COR-L47 (cell line): ENCODE results near the gene TOMM6.
"Not testable (repeated sequence)": the region's sequence is repeated elsewhere in the genome, so short reads cannot be mapped to it uniquely, and the experiment has no call there.

Source experiments
- DNase-seq: peaks from one replicate; lab custom pipeline; 2025; lab: John Stamatoyannopoulos, UW

Gene TOMM6

GRCh38 chr6:41763470-41763869 lies 24.0 kb upstream of the TOMM6 start:
- peak; percentile 6 for DNase-seq

- not testable (repeated sequence) for DNase-seq
Observed at GRCh38 chr6:41766043-41766664, 21.3 kb upstream of the TOMM6 start.

- no peak for DNase-seq
Observed at GRCh38 chr6:41767112-41767833, 20.2 kb upstream of the TOMM6 start.

DNA sequence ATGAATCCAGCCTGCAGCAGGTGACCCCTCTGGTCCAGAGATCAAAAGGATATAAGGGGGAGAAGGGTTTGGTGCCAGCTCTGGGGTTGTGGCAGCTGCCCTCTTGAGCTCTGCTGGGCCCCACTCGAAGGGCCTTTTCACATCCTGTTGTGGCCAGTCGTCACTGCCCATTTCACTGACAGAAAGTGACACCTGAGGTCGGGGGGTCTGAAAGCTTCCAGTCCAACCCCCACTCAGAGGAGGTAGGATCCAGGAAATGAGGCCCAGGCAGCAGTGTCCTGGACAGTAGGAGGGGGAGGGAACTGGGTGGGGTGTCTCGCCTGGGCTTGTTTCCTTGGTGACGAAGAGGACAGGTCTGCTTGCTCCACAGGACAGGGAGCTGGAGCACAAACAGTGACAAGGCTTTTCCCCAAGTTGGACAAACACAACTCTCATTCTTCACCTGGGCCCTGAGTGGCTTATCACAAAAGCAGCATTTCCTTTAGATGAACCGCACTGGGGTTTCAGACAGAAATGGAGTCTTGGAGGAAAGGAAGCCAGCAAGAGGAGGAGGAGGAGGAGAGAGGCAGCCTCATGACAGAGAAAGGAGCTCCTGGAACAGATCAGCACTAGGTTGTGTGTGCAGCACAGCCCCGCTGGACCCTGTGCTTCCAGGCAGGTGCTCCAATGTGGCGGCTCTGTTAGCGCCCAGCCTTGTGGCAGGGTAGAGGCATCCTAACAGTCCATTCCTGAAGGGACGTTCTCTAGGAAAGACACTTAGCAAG lies 18.8 kb upstream of the TOMM6 start:
- DNase-seq = no peak

DNA sequence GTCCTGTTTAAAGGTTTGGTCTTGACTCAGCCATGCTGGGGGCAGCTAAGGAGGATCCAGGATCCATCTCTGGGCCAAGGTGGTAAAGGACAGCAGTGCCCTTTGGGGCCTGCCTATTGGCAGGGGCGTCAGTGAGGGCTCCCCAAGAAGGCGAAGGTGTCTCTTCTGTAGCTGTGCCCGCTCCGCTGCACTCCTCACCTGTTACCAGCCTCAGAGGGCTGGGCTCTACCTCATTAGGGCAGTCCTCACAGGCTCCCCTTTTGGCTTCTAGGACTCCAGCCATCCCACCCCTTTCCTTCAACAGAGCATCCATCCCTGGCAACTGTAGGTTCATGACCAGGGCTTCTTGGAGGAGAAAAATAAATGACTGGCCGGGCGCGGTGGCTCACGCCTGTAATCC lies 18.1 kb upstream of the TOMM6 start:
- DNase-seq = no peak

- DNase-seq = no peak
Observed at GRCh38 chr6:41770381-41771057, 17.0 kb upstream of the TOMM6 start.

DNA sequence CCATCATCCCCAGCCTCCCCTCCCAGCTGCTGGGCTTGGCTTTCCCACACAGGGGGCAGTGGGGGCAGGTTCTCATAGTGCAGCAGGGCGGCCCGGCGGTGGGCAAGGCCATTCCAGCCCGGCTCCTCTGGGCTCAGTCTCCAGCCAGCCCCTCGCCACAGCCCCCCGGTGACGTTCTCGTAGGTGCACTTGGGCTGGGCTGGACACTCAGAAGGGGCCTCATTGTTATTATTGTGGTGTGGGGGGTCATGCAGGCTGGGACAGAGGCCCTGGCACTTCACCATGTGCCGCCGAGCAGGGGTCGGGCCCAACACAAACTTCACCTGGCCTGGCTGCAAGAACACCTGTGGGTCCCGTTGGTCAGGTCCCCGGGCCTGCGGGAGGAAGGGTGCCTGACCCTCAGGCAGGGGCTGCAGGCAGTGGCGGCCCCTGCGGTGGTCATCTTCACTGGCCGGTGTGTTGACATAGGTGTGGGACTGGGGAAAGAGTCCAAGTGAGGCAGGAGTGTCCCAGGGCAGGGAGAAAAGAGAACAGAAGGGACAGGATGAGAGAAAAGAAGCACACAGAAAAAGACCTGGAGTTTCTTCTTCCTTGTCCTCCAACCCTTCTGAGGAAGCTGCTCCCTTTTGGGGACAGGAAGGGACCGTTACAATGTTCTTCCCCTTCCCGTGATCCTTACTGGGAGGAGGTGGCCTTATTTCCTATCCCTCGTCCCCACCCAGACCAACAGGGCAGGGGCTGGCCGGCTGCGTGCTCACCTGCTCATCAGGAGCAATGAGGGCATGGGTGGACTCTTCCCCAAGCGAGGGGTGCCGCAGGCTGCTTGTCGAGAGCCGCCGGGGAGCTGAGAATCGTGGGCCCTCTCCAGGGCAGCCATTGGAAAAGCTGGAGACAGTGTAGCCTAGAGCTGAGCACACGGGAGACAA lies 16.2 kb upstream of the TOMM6 start:
- no peak for DNase-seq

- no peak for DNase-seq
Observed at GRCh38 chr6:41774841-41775240, 12.7 kb upstream of the TOMM6 start.

GRCh38 chr6:41775293-41775882 lies 12.1 kb upstream of the TOMM6 start:
- DNase-seq = no peak

DNA sequence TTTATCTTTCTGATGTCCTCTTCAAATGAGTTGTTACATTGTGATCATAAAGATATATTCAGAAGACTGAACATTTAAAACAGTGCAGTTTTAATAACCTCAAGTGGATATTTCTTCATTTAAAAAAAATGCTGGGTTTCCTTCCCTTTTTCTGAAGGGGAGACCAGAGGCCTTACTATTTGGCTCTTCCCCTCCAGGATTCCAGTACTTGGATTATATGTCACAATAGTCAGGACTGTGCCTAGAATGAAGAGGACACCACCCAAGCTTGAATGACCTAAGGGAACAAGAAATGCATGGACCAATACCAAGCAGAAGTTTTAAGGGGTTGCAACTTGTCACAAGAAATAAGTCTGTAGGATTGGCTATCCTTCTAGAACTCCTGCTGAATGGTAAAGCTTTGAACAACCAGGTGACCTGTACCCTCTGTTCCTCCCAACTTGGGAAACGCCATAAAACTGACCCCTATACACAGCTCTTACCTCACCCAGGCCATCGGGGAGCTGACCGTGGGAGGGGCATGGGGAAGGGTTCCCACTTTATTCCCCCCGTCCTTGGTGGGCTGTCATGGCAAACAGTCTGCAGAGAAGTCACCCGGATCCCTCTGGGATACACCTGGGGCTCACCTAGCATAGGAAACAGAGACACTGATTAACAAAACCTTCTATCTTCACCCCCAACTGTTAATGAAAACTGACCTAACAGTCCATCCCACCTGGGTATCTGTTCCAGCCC lies 9.8 kb upstream of the TOMM6 start:
- DNase-seq = no peak

DNA sequence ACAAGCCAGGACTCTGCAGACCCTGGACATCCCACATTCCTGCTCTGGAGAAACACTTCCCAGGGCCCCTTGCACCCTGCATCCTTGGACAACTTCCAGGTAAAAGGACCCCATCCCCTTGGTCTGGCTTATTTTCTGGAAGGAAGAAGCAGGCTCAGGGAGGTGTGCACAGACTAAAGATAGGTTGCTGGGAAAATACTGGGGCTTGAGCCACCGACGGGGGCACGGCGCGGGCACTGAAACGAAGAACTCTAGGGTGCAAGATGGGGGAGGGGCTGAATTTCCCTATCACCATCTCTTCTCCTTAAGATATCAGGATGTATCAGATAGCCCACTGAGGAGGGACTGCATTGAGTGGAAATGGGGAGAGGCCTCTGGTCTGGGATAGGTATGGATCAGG lies 8.6 kb upstream of the TOMM6 start:
- no peak for DNase-seq

- no peak for DNase-seq
Observed at GRCh38 chr6:41779336-41779735, 8.2 kb upstream of the TOMM6 start.

DNA sequence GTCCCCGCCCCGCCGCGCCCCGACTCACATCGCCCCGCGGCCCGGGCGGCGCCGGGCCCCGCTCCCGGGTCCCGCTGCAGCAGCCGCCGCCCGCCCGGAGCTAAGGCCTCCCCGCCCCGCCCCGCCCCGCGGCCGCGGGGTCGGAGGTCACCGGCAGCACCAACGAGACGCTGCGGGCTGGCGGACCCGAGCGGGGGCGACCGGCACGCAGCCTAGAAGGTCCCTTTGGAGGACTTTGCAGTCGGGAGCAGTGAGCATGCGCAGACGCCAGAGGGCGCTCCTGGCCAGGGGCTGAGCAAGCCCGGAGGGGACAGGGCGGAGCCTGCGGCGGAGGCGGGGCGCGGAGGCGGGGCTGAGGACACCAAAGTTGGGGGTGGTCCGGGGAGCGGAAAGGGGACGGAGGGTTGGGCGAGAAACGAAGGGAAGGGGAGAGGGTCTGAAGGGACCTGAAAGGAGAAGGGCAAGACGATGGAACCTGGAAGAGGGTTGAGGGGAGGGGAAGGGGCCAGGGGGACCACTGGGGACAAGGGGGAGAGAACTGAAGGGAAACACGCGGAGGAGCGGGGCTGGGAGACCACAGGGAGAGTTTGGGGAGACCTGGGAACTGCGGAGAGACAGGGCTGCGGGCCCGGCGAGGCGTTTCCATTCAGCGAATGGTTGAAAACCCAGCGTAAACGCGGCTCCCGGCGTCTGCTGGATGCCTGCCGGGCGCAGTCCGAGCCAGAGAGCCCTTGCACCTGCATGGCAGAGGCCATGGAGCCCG lies 7.5 kb upstream of the TOMM6 start, which contains the start of gene FRS3:
TSS of gene FRS3 (minus strand) at position 113 of the 763 bp plus-strand sequence. CDS start 2,913 bp downstream, outside the sequence.
- DNase-seq = peak; percentile 85

GRCh38 chr6:41780551-41781365 lies 6.7 kb upstream of the TOMM6 start, which contains the start of gene PRICKLE4:
PRICKLE4 (plus strand) TSS chr6:41780782; CDS start chr6:41783474, 2,692 bp downstream.
- DNase-seq = no peak

DNA sequence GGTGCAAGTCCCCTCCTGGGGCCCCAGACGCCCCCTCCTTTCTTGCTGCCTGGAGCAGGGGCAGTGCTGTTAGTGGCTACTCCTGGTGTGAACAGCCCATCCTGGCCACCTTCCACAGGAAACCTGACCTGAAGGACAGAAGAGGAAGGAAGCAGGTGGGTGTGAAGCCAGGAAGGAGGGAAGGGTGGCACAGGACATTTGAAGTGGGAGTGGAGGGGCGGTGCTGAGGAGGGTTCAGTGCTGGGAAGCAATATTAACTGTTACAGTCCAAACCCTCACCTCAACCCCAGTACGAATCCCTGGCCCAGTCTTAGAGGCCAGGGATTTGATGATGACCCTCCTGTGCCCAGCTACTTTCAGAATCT lies 6.1 kb upstream of the TOMM6 start:
- no peak for DNase-seq

GRCh38 chr6:41783106-41783780 lies 4.3 kb upstream of the TOMM6 start:
- DNase-seq = no peak

DNA sequence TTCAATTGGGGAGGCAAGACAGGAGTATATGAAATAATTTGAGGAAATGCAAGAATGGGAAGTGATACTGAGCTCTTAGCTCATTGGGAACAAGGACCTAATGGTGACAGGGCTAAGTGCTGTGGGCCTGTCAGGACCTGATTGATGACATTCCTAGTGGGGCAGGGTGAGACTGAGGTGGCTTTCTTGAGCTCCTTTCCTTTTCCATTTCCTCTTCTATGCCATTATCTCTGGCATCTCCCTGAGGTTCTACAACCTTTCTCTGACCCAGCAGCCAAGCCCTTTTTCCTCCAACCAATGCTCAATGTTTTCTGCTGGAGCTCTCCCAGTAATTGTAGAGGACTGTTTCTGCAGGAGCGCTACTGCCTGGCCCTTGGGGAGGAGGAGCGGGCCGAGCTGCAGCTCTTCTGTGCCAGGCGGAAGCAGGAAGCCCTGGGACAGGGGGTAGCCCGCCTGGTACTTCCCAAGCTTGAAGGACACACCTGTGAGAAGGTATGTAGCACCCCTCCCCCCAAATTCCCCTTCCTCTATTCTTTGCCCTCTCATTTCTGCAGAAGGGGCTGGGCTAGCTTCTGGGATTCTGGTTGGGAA lies 2.8 kb upstream of the TOMM6 start:
- no peak for DNase-seq

- DNase-seq = no peak
Observed at GRCh38 chr6:41785254-41785653, 2.2 kb upstream of the TOMM6 start.
